KMS-11 (cell line): ENCODE measurements around the gene IFNA8.
"Not testable (repeated sequence)": the region's sequence is repeated elsewhere in the genome, so short reads cannot be mapped to it uniquely, and the experiment has no call there.

Source experiments
- H2AFZ ChIP-seq: fragments of 200-600 bp; sonication (generic); 2 replicates; pipeline ENCODE4 v1.6.1; 2016; ENCODE audit warnings: antibody characterized with exemption, mixed run types, low read depth
- H3K27ac ChIP-seq: fragments of 200-600 bp; sonication (generic); 2 replicates; pipeline ENCODE4 v1.6.1; 2016; ENCODE audit warnings: mild to moderate bottlenecking, mixed run types
- H3K27me3 ChIP-seq: fragments of 200-600 bp; sonication (generic); 2 replicates; pipeline ENCODE4 v1.6.1; 2017; ENCODE audit warnings: mild to moderate bottlenecking, low read depth, mixed run types, moderate library complexity; ENCODE audit not compliant: insufficient read depth
- H3K36me3 ChIP-seq: fragments of 200-600 bp; sonication (generic); 2 replicates; pipeline ENCODE4 v1.6.1; 2017; ENCODE audit warnings: mild to moderate bottlenecking, mixed run types; ENCODE audit not compliant: insufficient read depth
- H3K4me1 ChIP-seq: fragments of 200-600 bp; sonication (generic); 2 replicates; pipeline ENCODE4 v1.6.1; 2016; ENCODE audit warnings: mild to moderate bottlenecking, low read depth, mixed run types; ENCODE audit not compliant: poor library complexity, severe bottlenecking
- H3K4me2 ChIP-seq: fragments of 200-600 bp; sonication (generic); 2 replicates; pipeline ENCODE4 v1.7.0; 2016; ENCODE audit warnings: mild to moderate bottlenecking, mixed run types
- H3K4me3 ChIP-seq: fragments of 200-600 bp; sonication (generic); IDR thresholded peaks from 2 replicates; pipeline ENCODE4 v1.6.1; 2017; ENCODE audit warnings: low read depth, low read length, mixed read lengths; ENCODE audit not compliant: insufficient read depth
- H3K79me2 ChIP-seq: fragments of 200-600 bp; sonication (generic); 2 replicates; pipeline ENCODE4 v1.6.1; 2016; ENCODE audit warnings: low read depth, mixed run types; ENCODE audit not compliant: insufficient read depth
- H3K9ac ChIP-seq: fragments of 200-600 bp; sonication (generic); 2 replicates; pipeline ENCODE4 v1.6.1; 2016; ENCODE audit warnings: mild to moderate bottlenecking, mixed run types
- H4K20me1 ChIP-seq: fragments of 200-600 bp; sonication (generic); 2 replicates; pipeline ENCODE4 v1.6.1; 2016; ENCODE audit warnings: mild to moderate bottlenecking, mixed run types; ENCODE audit not compliant: insufficient read depth
- CTCF ChIP-seq: fragments of 200-600 bp; sonication (generic); conservative IDR thresholded peaks from 2 replicates; pipeline ENCODE4 v1.6.1; 2017; ENCODE audit warnings: low read depth, mild to moderate bottlenecking, antibody characterized with exemption, low read length, moderate library complexity, mixed read lengths

IFNA8 gene

GRCh38 chr9:21408817-21409216, at the start of gene IFNA8:
Gene IFNA8, plus strand, starts transcription at chr9:21409117. Its CDS starts 60 bp downstream, at chr9:21409177.
- Histone ChIP-seq H4K20me1 (no peaks in the 10 kb centered on the region), H3K36me3 (no peaks in the 10 kb centered on the region)

GRCh38 chr9:21362287-21362686, 46.6 kb upstream of the IFNA8 start:
- no peaks in the 10 kb centered on the region for H3K36me3 ChIP-seq

More at GRCh38 chr9:21408817-21409216, at the start of gene IFNA8:
- TF ChIP-seq CTCF, result no peak
- Histone ChIP-seq H3K4me2 (no peak within 1 kb of the TSS), H3K9ac (no peak within 1 kb of the TSS), H3K27ac (no peak within 1 kb of the TSS), H3K4me1 (no peaks in the 10 kb centered on the region), H3K4me3 (no peak within 1 kb of the TSS), H3K79me2 (no peaks in the 10 kb centered on the region), H3K27me3 (no peaks in the 10 kb centered on the region), H2AFZ (no peak within 1 kb of the TSS)

GRCh38 chr9:21367169-21367568, 41.7 kb upstream of the IFNA8 start:
- H3K4me3 ChIP-seq, H4K20me1 ChIP-seq, H3K79me2 ChIP-seq, H3K27me3 ChIP-seq, H3K36me3 ChIP-seq, H3K4me2 ChIP-seq, H2AFZ ChIP-seq, H3K9ac ChIP-seq, H3K27ac ChIP-seq, H3K4me1 ChIP-seq: not testable (repeated sequence)

More at GRCh38 chr9:21362287-21362686, 46.6 kb upstream of the IFNA8 start:
- peaks cover 10% of the 10 kb centered on the region for H3K27me3 ChIP-seq
- no peak for TF ChIP-seq CTCF
- no peak overlapping the region for H2AFZ ChIP-seq
- peaks cover 10% of the 10 kb centered on the region for H3K4me1 ChIP-seq
- H3K4me3 ChIP-seq, result no peak overlapping the region
- no peak overlapping the region for H3K4me2 ChIP-seq
- H4K20me1 ChIP-seq, result no peaks in the 10 kb centered on the region
- H3K27ac ChIP-seq, result no peak overlapping the region
- H3K79me2 ChIP-seq, result no peaks in the 10 kb centered on the region
- no peak overlapping the region for H3K9ac ChIP-seq

- Histone ChIP-seq H3K27me3 (no peaks in the 10 kb centered on the region), H3K36me3 (no peaks in the 10 kb centered on the region), H4K20me1 (no peaks in the 10 kb centered on the region), H3K27ac (no peak within 1 kb of the TSS), H3K79me2 (no peaks in the 10 kb centered on the region), H3K4me3 (no peak within 1 kb of the TSS), H3K4me1 (no peaks in the 10 kb centered on the region), H3K9ac (no peak within 1 kb of the TSS), H3K4me2 (no peak within 1 kb of the TSS), H2AFZ (no peak within 1 kb of the TSS)
- TF ChIP-seq CTCF, result no peak
These were observed 41.0 kb upstream of the IFNA8 start, which contains the start of gene IFNA13 for GRCh38 chr9:21367957-21368356. Gene IFNA13, minus strand, starts transcription at chr9:21368057. Its CDS starts 47 bp downstream, at chr9:21368010.

- H4K20me1 ChIP-seq, H3K4me1 ChIP-seq, H3K79me2 ChIP-seq, H3K4me3 ChIP-seq, H3K27me3 ChIP-seq, H2AFZ ChIP-seq, H3K9ac ChIP-seq, H3K27ac ChIP-seq, H3K36me3 ChIP-seq, H3K4me2 ChIP-seq: not testable (repeated sequence)
These were observed 37.5 kb upstream of the IFNA8 start for GRCh38 chr9:21371467-21371866.
